GDM1 (cell line): ENCODE data around the gene PBRM1.

Experiments used
- DNase-seq: peaks from one replicate; lab custom pipeline; 2025; lab: John Stamatoyannopoulos, UW

The PBRM1 gene

GRCh38 chr3:52524752-52525679 is 160.7 kb downstream of the PBRM1 start:
- no peak for DNase-seq

- DNase-seq: no peak
Measured at GRCh38 chr3:52524258-52524751, 161.4 kb downstream of the PBRM1 start.

GRCh38 chr3:52523386-52524257 is 162.1 kb downstream of the PBRM1 start:
- DNase-seq: no peak

GRCh38 chr3:52522651-52523251 is 163.0 kb downstream of the PBRM1 start:
- no peak for DNase-seq

GRCh38 chr3:52521881-52522650 is 163.6 kb downstream of the PBRM1 start:
- no peak for DNase-seq

- no peak for DNase-seq
Measured at GRCh38 chr3:52521488-52521824, 164.3 kb downstream of the PBRM1 start.

- no peak for DNase-seq
Measured at GRCh38 chr3:52520716-52521487, 164.8 kb downstream of the PBRM1 start.

- DNase-seq: no peak
Measured at GRCh38 chr3:52520141-52520667, 165.5 kb downstream of the PBRM1 start.

GRCh38 chr3:52519445-52520140 is 166.1 kb downstream of the PBRM1 start:
- no peak for DNase-seq

- DNase-seq: no peak
Measured at GRCh38 chr3:52518723-52519444, 166.8 kb downstream of the PBRM1 start.

- no peak for DNase-seq
Measured at GRCh38 chr3:52517796-52518722, 167.7 kb downstream of the PBRM1 start.

GRCh38 chr3:52516509-52517195 is 169.1 kb downstream of the PBRM1 start:
- DNase-seq: no peak

GRCh38 chr3:52515192-52515591 is 170.5 kb downstream of the PBRM1 start:
- no peak for DNase-seq

- no peak for DNase-seq
Measured at GRCh38 chr3:52514576-52514975, 171.1 kb downstream of the PBRM1 start.

- no peak for DNase-seq
Measured at GRCh38 chr3:52513281-52513680, 172.4 kb downstream of the PBRM1 start.

- no peak for DNase-seq
Measured at GRCh38 chr3:52512727-52513126, 173.0 kb downstream of the PBRM1 start.

GRCh38 chr3:52512105-52512504 is 173.6 kb downstream of the PBRM1 start:
- DNase-seq: no peak

GRCh38 chr3:52511509-52511908 is 174.2 kb downstream of the PBRM1 start:
- DNase-seq: no peak
